Lower leg skin (tissue), 4 donors: ENCODE measurements around the gene DDX24. TPM values are rescaled to one million over a fixed set of nuclear protein-coding genes. Genes with fewer than 3 reads are reported as not detected.

Source experiments
- DNase-seq, 2 donors: peaks; one replicate each; pipeline ENCODE4 v3.0.0-alpha.2; 2019; ENCODE audit warnings: low spot score in 2 of 2
- H3K4me3 ChIP-seq: fragments of 200-600 bp; sonication (generic); 2 replicates; pipeline ENCODE4 v1.5.1; 2017; ENCODE audit warnings: mild to moderate bottlenecking, low read depth; ENCODE audit not compliant: poor library complexity, severe bottlenecking
- CTCF ChIP-seq, 3 donors: fragments of 450-650 bp; IDR thresholded peaks; one replicate each; pipeline ENCODE4 v1.5.1; 2016; ENCODE audit warnings: antibody characterized with exemption in 3 of 3, mild to moderate bottlenecking in 3 of 3, moderate library complexity in 2 of 3
- POLR2A ChIP-seq, 2 donors: fragments of 450-650 bp; IDR thresholded peaks; one replicate each; pipeline ENCODE4 v1.6.1; 2016 to 2017; ENCODE audit warnings: antibody characterized with exemption in 2 of 2, mild to moderate bottlenecking in 1 of 2, moderate library complexity in 1 of 2
- WGBS, 2 donors: methylation state at CpG; one replicate each; pipeline ENCODE4 v1.1.5; 2018; 5-methylcytosine and 5-hydroxymethylcytosine counted together
- intact Hi-C: fragments of 100-400 bp; cut with DNase I; formaldehyde crosslinking; loops from one replicate; pipeline ENCODE4 v1.15.0; 2023; ENCODE audit warnings: low total_unique reads
- total RNA-seq, 4 donors: library from RNA; depleted of rRNA; stranded (reverse); fragments of >200 nt; gene quantifications; one replicate each; pipeline ENCODE4 v1.1.0, GENCODE V29; 2016

Gene DDX24
- total RNA-seq, 4 donors from 2014 or later: 91.7 to 132 (median 102) TPM

- 47 to 65% methylated on average over 12 to 14 of the region's 14 CpGs for WGBS, 2 donors
- H3K4me3 ChIP-seq: no peak within 1 kb of the TSS
- DNase-seq: peak; percentile 56 to 85
- intact Hi-C loops: no loop called here
- no peak for TF ChIP-seq CTCF (IDR thresholded peaks at IDR 0.05)
- TF ChIP-seq POLR2A (IDR thresholded peaks at IDR 0.05): no peak
Observed at GRCh38 chr14:94110552-94111181, 29.7 kb upstream of the DDX24 start, which contains the start of gene IFI27. TSS of gene IFI27 (plus strand) at chr14:94110736.

DNA sequence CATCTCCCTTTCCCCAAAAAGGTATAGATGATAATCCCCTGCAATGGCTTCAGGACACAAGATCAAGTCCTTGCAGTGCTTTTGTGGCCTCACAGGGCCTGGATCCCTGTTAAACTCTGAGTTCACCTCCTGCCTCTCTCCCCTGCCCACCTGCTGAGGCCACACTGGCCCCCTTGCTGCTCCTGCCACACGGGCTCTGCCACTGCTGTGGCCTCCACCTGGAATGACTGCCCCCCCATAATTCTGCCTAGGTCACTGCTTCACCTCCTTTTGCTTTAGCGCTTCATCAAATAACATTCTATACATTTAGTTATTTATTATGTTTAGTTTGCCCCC, 28.9 kb upstream of the DDX24 start:
- intact Hi-C loops: no loop called here
- DNase-seq: peak in 1 of 2 donors; percentile 59
- H3K4me3 ChIP-seq: no peak overlapping the region
- no peak for TF ChIP-seq POLR2A (IDR thresholded peaks at IDR 0.05)
- TF ChIP-seq CTCF (IDR thresholded peaks at IDR 0.05): no peak
- WGBS, 2 donors: 88 to 97% methylated on average over 2 of the region's 2 CpGs

- intact Hi-C loops: no loop called here
- TF ChIP-seq CTCF (IDR thresholded peaks at IDR 0.05) (no peak), POLR2A (IDR thresholded peaks at IDR 0.05) (no peak)
- peak in 1 of 2 donors; percentile 80 for DNase-seq
- no peak overlapping the region for H3K4me3 ChIP-seq
- 72 to 79% methylated on average over 10 of the region's 10 CpGs for WGBS, 2 donors
Observed at GRCh38 chr14:94104731-94105130, 23.7 kb upstream of the DDX24 start.

DNA sequence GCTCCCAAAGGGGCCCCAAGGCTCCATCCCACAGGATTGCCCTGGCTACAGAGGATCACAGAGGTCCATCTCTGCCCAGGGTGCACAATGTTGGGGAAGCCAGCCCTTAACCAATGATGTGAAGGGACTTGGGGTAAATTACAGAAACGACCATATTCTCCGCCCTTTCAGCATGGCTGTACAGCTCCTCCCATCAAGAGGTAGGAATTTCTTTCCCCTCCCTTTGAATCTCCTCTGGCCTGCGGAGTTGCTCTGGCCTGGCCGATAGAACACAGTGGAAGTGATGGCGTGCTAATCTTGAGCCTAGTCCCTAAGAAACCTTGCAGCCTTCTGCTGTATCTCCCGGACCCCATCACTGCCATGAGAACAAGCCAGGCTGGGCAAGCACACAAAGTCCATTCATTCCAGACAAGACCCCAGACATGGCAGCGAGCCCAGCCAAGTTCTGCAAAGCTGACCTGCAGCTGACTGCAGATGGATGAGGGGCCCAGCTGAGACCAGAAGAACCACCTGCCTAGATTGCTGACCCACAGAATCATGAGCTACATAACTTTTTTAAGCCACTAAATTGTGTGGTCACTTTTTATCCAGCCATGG, 22.6 kb upstream of the DDX24 start:
- WGBS, 2 donors: 67 to 80% methylated on average over 7 of the region's 7 CpGs
- TF ChIP-seq POLR2A (IDR thresholded peaks at IDR 0.05) (no peak), CTCF (IDR thresholded peaks at IDR 0.05) (no peak)
- no peak overlapping the region for H3K4me3 ChIP-seq
- peak in 1 of 2 donors; percentile 69 for DNase-seq
- intact Hi-C loops: no loop called here

DNA sequence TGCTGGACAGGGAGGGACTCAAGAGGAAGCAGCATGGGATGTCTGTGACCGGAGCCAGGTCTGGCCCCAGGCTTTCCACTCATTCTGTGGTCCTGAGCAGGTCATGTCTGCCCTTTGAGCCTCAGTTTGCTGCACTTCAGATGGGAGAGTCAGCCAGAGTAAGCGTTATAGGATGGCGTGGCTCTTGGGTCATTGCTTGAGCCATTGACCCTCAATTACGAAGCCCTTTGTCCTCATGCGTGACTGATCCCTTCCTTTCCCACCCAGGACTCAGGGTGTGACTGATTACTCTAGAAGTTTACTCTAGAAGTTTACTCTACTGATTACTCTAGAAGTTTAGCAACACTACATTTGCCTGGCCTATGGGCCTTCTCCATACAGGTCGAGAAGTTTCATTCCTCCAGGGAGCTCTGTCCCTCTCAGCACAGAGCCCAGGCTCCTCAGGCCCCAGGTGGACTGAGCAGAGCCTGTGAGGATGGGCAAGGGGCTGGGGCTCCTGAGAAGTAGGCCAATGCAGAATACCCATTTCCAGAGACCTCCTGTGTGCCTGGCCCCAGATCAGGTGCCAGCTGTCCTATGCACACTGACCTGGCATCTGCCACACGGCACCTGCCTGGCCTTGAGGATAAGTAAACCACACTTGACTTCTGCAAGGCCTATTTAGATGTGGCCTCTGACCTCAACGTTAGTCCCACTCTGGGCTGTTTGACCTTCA, 21.9 kb upstream of the DDX24 start:
- peak in 1 of 2 donors; percentile 78 for DNase-seq
- TF ChIP-seq CTCF (IDR thresholded peaks at IDR 0.05) (no peak), POLR2A (IDR thresholded peaks at IDR 0.05) (no peak)
- H3K4me3 ChIP-seq: no peak overlapping the region
- intact Hi-C loops: no loop called here
- 90 to 91% methylated on average over 8 of the region's 8 CpGs for WGBS, 2 donors
